ENCODE measurements around the gene RBM48. TPM values are rescaled to one million over a fixed set of nuclear protein-coding genes. Genes with fewer than 3 reads are reported as not detected.
A peak's percentile ranks its signal among the peaks of the same experiment; 100 is the strongest.

Gene RBM48
- total and polyA plus RNA-seq, 10 donors, result 6.6 to 28.3 (median 18.8) TPM

DNA sequence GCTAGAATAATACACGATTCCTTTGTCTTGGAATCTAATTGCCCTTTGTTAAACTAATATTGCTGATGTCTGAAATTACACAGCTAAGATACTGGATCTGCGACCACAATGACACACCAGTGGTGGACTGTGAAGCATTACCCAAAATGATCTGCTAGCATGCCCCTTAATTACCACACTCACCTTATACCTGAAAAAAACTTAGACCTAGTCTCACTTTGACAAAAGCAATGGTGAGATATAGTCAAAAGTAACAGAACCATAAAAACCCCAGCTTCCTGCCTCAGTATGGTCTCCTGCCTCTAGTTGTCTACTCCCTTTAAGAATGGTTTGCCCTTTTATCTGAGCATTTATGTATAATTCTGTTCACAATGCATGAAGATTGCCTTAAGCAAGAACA is 30.0 kb upstream of the RBM48 start:
- TF ChIP-seq, protein P1, sequence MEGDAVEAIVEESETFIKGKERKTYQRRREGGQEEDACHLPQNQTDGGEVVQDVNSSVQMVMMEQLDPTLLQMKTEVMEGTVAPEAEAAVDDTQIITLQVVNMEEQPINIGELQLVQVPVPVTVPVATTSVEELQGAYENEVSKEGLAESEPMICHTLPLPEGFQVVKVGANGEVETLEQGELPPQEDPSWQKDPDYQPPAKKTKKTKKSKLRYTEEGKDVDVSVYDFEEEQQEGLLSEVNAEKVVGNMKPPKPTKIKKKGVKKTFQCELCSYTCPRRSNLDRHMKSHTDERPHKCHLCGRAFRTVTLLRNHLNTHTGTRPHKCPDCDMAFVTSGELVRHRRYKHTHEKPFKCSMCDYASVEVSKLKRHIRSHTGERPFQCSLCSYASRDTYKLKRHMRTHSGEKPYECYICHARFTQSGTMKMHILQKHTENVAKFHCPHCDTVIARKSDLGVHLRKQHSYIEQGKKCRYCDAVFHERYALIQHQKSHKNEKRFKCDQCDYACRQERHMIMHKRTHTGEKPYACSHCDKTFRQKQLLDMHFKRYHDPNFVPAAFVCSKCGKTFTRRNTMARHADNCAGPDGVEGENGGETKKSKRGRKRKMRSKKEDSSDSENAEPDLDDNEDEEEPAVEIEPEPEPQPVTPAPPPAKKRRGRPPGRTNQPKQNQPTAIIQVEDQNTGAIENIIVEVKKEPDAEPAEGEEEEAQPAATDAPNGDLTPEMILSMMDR (IDR thresholded peaks at IDR 0.05 in 8 of 11, conservative IDR thresholded peaks at IDR 0.05 in 3 of 11), result no peak
- TF ChIP-seq POLR2AphosphoS5 (IDR thresholded peaks at IDR 0.05) (no peak), POLR2A (IDR thresholded peaks at IDR 0.05) (no peak)
- H3K4me3 ChIP-seq, result no peak overlapping the region
- DNase-seq, result no peak
- H3K9me3 ChIP-seq, result no peaks in the 10 kb centered on the region
- intact Hi-C loops (cut with DNase I; ENCODE audit: low total_unique reads), result no loop called here
- H3K27me3 ChIP-seq (replicated peaks in 1 of 7), result no peaks in the 10 kb centered on the region
- H3K27ac ChIP-seq, result no peak overlapping the region
- WGBS, 5 donors, result 85 to 95% (median 88%) methylated on average over 2 of the region's 2 CpGs
- peaks cover 0 to 100% (median 61%) of the 10 kb centered on the region in 6 donors for H3K36me3 ChIP-seq
- H3K4me1 ChIP-seq, result no peaks in the 10 kb centered on the region

DNA sequence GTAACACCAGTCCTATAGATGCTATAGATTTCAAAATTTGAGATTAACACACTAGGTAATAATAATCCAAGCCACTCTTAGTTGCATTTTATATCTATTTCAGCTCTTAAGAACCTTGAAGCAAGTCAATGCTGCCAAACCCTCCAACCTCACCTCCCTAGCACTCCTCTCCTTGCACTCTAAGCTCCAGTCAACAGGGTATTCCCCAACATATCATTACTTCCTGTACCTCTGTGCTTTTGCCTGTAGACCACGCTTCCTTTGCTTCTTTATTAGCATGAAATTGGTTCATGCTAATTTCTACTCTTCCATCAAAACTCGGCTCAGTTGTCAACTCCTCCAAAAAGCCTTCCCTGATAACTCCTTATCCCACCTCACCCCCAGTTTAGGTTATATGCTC is 24.8 kb upstream of the RBM48 start:
- H3K4me1 ChIP-seq, result no peaks in the 10 kb centered on the region
- no peak for DNase-seq
- H3K36me3 ChIP-seq, result peaks cover 0 to 95% (median 59%) of the 10 kb centered on the region in 6 donors
- TF ChIP-seq, protein P1 (IDR thresholded peaks at IDR 0.05 in 8 of 11, conservative IDR thresholded peaks at IDR 0.05 in 3 of 11), result no peak
- TF ChIP-seq POLR2AphosphoS5 (IDR thresholded peaks at IDR 0.05) (no peak), POLR2A (IDR thresholded peaks at IDR 0.05) (no peak)
- no peaks in the 10 kb centered on the region for H3K27me3 ChIP-seq (replicated peaks in 1 of 7)
- no peaks in the 10 kb centered on the region for H3K9me3 ChIP-seq
- no peak overlapping the region for H3K27ac ChIP-seq
- H3K4me3 ChIP-seq, result no peak overlapping the region
- WGBS, 5 donors, result 75 to 84% (median 77%) methylated on average over 2 of the region's 2 CpGs
- intact Hi-C loops (cut with DNase I; ENCODE audit: low total_unique reads), result no loop called here

DNA sequence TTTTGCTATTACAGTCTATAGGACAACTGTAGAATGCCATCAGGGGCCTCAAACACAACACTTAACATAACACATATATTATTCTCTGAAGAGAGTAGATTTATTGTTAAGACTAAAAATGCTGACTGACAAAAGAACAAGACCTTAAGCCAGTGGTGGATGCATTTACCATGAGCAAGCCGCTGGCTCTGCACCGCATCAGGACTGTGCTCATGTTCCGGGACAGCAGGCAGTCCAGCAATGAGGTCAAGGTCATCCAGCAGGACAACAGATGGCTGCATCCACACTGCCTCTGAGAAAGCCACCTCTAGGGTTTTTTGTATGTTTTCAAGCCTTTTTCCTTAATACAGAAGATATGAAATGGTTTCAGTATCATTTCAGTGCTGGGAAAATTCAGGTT is 24.0 kb upstream of the RBM48 start:
- DNase-seq, result no peak
- intact Hi-C loops (cut with DNase I; ENCODE audit: low total_unique reads), result no loop called here
- Histone ChIP-seq H3K9me3 (no peaks in the 10 kb centered on the region), H3K27ac (no peak overlapping the region), H3K4me1 (no peaks in the 10 kb centered on the region), H3K36me3 (peaks cover 0 to 94% (median 53%) of the 10 kb centered on the region in 6 donors), H3K4me3 (no peak overlapping the region), H3K27me3 (replicated peaks in 1 of 7) (no peaks in the 10 kb centered on the region)
- TF ChIP-seq POLR2AphosphoS5 (IDR thresholded peaks at IDR 0.05), result peak in 1 of 3 donors; percentile 10
- TF ChIP-seq POLR2A (IDR thresholded peaks at IDR 0.05), result no peak
- 69 to 95% (median 83%) methylated on average over 3 of the region's 3 CpGs for WGBS, 5 donors

DNA sequence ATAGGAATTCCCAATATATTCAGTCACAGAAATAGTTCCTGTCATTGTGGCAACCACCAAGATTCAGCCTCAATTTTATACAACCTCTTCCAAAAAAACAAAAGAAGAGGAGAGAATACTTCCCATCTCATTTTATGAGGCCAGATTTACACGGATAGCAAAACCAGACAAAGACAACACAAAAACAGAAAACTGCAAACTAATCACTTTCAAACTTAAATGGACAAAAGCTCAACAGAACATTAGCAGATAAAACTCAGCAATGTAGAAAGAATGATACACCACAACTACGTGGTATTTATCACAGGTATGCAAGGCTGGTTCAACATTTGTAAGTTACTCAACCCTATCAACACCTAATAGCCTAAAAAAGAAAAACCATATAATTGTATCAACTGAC is 22.2 kb upstream of the RBM48 start:
- intact Hi-C loops (cut with DNase I; ENCODE audit: low total_unique reads), result no loop called here
- H3K4me3 ChIP-seq, result no peak overlapping the region
- DNase-seq, result no peak
- no peaks in the 10 kb centered on the region for H3K9me3 ChIP-seq
- TF ChIP-seq, protein P1 (IDR thresholded peaks at IDR 0.05 in 8 of 11, conservative IDR thresholded peaks at IDR 0.05 in 3 of 11), result no peak
- TF ChIP-seq POLR2AphosphoS5 (IDR thresholded peaks at IDR 0.05) (no peak), POLR2A (IDR thresholded peaks at IDR 0.05) (no peak)
- H3K4me1 ChIP-seq, result no peaks in the 10 kb centered on the region
- WGBS, 5 donors, result 89 to 97% (median 92%) methylated on average over 2 of the region's 2 CpGs
- H3K27me3 ChIP-seq (replicated peaks in 1 of 7), result no peaks in the 10 kb centered on the region
- H3K36me3 ChIP-seq, result peaks cover 0 to 93% (median 47%) of the 10 kb centered on the region in 6 donors
- H3K27ac ChIP-seq, result no peak overlapping the region

DNA sequence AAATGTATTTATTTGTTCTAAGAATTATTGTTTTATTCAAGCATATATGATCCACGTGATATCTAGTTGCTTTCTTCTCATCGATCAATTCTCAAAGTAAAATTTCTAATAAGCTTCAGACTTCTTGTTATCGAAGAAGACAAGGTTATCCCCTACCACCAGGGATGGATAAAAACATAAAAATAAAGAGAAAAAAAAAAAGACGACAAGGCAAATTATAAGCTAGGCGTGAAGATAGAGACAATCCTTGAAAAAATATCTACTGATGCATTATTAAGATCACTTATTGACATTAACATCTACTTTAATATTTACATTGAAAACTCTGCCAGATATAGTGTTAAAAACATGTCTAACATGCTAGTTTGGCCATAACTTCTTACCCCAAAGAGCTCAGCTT is 19.6 kb upstream of the RBM48 start:
- DNase-seq, result no peak
- Histone ChIP-seq H3K27ac (no peak overlapping the region), H3K27me3 (replicated peaks in 1 of 7) (no peaks in the 10 kb centered on the region), H3K36me3 (peaks cover 0 to 92% (median 33%) of the 10 kb centered on the region in 6 donors), H3K4me3 (no peak overlapping the region), H3K4me1 (no peaks in the 10 kb centered on the region), H3K9me3 (no peaks in the 10 kb centered on the region)
- 95 to 98% (median 96%) methylated on average over 5 of the region's 5 CpGs for WGBS, 5 donors
- intact Hi-C loops (cut with DNase I; ENCODE audit: low total_unique reads), result no loop called here
- TF ChIP-seq, protein P1 (IDR thresholded peaks at IDR 0.05 in 8 of 11, conservative IDR thresholded peaks at IDR 0.05 in 3 of 11), result no peak
- TF ChIP-seq POLR2A (IDR thresholded peaks at IDR 0.05) (no peak), POLR2AphosphoS5 (IDR thresholded peaks at IDR 0.05) (no peak)
